Mammary epithelial cell (primary cell): Measurements from ENCODE around the gene CYLD.

ENCODE experiments used
- EZH2 ChIP-seq: IDR thresholded peaks from 2 replicates; pipeline ENCODE4 v1.6.1; 2012; ENCODE audit warnings: low read length, inconsistent platforms, borderline replicate concordance
- TF ChIP-seq, protein P1 (sequence below), 2 donors: IDR thresholded peaks in 1 of 2; conservative IDR thresholded peaks in 1 of 2; 2 replicates each; pipeline ENCODE4 v1.5.1; 2011 to 2012; ENCODE audit warnings: inconsistent platforms in 2 of 2, low read length in 2 of 2, mild to moderate bottlenecking in 2 of 2, control low read depth in 1 of 2, low read depth in 1 of 2; ENCODE audit not compliant: insufficient read depth in 1 of 2; ENCODE audit errors: extremely low read depth in 1 of 2

DNA sequence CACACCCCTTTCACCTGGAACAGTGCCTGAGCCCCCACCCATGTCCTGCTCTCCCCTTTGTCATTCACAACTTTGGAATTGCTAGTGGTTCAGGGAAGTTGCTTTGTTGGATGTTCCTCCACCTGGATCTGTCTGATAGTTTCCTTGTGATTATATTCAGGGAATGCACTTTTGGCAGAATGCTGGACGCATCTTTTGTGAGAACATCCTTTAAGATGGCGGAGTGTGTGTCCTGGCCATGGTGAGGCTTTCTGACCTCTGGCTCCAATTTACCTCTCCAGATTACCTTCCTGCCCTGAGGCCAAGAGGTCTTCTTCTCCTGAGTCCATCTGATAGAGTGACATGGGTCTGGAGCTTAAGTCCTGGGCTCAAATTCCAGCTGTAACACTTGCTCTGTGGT is 104.6 kb downstream of the CYLD start:
- TF ChIP-seq, protein P1, sequence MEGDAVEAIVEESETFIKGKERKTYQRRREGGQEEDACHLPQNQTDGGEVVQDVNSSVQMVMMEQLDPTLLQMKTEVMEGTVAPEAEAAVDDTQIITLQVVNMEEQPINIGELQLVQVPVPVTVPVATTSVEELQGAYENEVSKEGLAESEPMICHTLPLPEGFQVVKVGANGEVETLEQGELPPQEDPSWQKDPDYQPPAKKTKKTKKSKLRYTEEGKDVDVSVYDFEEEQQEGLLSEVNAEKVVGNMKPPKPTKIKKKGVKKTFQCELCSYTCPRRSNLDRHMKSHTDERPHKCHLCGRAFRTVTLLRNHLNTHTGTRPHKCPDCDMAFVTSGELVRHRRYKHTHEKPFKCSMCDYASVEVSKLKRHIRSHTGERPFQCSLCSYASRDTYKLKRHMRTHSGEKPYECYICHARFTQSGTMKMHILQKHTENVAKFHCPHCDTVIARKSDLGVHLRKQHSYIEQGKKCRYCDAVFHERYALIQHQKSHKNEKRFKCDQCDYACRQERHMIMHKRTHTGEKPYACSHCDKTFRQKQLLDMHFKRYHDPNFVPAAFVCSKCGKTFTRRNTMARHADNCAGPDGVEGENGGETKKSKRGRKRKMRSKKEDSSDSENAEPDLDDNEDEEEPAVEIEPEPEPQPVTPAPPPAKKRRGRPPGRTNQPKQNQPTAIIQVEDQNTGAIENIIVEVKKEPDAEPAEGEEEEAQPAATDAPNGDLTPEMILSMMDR (conservative IDR thresholded peaks at IDR 0.05 in 1 of 2, IDR thresholded peaks at IDR 0.05 in 1 of 2; ENCODE audit: extremely low read depth in 1 of 2, insufficient read depth in 1 of 2, low read depth in 1 of 2, low read length in 2 of 2), result no peak
- TF ChIP-seq EZH2, result no peak
